ENCODE data around the gene IRF8.
"Not testable (repeated sequence)": the region's sequence is repeated elsewhere in the genome, so short reads cannot be mapped to it uniquely, and the experiment has no call there.

The IRF8 gene, protein sequence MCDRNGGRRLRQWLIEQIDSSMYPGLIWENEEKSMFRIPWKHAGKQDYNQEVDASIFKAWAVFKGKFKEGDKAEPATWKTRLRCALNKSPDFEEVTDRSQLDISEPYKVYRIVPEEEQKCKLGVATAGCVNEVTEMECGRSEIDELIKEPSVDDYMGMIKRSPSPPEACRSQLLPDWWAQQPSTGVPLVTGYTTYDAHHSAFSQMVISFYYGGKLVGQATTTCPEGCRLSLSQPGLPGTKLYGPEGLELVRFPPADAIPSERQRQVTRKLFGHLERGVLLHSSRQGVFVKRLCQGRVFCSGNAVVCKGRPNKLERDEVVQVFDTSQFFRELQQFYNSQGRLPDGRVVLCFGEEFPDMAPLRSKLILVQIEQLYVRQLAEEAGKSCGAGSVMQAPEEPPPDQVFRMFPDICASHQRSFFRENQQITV

DNA sequence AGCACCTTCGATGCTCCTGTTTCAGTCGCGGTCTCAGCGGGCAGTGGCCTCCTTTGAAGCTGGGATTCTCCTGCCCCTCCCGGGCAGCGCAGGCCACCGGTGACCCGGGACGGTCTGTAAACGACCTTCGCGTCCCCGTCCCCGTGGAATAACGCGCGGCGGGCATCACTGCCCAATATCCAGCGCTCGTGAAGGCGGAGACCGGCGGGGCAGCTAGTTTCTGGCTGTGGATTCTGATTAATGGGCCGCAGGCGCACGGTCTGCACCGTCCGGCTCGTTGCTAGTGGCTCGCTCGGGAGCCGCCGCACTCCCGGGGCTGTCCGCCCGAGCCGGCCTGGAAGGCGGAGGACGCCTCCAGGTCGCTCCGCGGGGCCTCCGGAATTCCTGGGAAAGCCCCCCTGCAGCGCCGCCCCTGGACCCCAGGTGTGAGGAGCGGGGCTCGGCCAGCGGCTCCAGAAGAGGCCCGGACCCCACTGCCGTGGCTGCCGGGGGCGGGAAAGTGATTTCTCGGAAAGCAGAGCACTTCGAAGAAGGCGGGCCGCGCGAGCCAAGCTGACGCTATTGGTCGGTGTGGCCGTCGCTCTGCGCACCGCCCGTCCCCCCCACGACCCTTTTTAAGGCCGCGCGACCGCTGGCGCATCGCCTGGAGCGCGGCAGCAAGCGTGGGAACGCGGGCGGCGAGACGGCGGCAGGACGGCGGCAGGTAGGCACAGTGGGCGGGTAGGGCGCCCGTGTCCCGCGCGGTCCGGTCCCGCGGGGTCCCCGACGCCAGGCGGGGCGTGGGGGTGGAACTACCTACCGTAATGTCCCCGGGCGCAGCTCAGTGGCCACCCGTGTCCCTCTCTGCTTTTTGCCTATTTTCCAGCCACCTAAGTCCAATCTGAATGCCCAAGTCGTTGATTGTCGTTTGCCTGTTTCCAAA lies at the start of gene IRF8:
IRF8 (plus strand) TSS at position 642 of the 922 bp plus-strand sequence. CDS start 3,854 bp downstream, outside the sequence.
- DNase-seq, result peak in 1 of 2 experiments; percentile 42

DNA sequence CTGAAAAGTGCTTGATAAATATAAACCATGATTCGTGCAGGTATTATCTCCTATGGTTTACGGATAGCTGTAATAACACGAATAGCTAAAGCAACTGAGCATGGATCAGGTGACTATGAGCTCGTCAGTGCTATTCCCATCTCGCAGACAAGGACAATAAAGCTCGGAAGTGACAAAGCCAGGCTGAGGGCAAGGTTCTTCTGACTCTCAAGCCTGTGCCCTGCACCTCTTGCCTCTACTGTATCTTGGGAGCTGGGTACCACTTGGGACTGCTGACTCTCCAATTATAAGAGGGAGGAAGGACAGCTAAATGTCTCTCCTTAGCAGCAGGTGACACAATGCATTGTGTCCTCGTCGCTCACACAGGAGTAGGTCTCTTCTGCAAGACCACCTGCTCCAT lies 49.6 kb upstream of the IRF8 start:
- DNase-seq, result no peak

DNA sequence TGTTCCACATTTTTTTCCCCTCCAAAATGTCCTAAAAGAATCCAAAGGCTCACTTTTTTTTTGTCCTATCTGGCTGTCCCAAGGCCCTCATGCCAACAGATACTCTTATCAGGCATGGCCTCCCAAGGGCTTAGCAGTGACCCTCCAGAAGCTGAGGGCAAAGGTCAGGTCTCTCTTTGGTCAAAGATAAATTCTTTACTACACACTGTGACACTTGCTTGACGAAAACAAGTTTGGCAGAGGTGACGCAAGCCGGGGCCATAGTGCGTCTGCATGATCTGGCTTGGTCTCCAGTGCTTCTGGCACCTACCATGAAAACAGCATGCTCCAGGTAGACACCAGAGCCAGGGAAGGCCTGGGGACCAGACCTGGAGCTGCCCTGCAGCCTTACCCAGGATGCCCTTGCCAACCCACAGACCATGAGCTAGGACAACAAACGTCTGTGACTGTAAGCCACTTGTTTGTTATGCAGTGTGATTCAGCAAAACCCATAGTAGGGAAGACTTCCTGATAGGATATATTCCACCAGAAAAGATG lies 48.5 kb upstream of the IRF8 start:
- no peak for DNase-seq

DNA sequence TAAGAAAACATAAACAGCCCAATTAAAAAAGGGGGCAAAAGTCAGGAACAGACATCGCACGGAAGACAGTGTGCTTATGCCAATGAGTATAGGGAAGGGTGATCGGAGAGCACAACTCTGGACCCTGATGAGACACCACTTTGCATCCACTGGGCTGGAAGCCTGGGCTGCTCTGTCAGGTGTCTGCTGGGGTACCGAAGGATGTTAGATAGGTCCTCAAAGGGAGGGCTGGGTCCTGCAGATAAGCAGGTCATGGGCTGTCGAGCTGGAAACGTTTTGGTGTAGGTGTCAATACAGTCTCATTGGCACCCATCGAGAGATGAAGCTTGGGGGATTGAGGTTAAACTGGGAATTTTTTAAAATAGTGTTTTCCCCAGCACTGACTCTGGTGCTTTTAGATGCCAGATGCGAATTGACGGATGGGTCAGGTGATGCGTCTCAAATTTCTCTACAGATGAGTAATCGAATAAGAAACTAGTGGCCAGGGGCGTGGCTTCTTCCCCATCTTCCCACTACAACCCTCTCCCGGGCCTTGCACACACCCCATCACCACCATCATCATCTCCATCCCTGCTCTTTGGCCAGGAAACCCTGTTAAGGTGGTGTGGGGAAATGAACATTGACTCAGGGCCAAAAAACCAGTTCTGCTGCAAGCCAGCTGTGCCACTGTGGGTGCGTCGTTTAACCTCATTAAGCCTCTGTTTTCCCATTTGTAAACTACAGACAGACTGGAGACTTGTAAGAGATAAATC lies 47.8 kb upstream of the IRF8 start:
- DNase-seq, result no peak

DNA sequence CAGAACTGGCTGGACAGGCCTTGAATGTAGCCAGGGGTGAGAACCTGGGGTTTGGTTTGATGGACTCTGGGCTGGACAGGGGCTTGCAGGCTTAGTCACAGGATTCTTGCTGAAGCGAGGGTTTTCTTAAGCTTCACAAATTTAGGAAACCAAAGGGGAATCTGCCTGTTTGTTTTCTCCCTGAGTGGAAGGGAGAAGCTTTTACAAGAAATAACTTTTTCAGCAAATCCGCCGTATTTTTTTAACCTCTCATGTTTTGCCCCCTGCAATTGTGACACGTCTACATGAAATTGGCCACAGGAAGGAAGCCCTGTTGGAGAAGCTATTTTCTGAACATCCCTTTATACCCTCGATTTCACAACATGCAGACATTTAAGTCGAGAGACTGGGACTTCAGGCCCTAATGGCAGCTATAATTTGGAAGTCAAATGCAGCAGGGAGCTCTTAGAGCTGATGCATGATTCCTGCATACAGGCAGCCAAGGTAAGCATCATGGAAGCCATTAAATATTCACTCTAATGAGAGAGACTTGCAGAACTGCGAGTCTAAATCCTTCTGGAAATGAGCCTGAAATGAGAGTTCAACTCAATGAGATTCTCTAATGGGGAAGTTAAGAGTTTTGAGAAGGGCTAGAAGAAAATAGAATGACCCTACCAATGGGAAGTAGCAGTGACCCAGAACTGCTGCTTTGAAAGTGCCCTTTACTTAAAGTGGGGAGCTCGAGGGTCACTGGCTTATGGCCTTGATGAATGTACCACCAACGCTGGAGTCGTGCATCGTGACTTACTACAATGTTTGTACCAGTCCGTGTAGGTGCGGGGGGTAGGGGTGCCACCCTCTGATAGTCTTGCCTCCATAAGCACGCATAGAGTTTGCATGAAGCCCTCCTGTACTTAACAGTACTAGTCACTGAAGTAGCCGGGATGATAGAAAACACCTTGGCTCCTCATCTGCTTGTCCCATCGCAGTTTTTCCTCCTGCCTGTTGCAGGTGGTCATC lies 45.1 kb upstream of the IRF8 start:
- DNase-seq, result peak in 1 of 2 experiments; percentile 14

DNA sequence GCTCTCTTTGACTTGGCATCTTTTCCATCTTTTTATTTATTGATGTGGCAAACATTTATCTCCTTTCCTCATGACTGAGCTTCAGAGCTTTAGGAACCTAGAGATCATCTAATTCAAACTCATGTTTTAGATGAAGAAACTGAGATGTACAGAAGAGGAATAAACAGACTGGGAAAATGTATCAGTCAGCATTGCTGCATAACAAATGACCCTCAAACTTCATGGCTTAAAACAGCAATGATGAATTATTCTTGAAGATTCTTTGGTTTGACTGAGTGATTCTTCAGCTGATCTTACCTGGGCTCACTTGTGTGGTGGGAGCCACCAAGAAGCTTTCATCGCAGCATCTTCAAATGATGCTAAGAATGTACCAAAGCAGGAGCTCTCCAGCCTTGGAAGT lies 44.0 kb upstream of the IRF8 start:
- no peak for DNase-seq

DNA sequence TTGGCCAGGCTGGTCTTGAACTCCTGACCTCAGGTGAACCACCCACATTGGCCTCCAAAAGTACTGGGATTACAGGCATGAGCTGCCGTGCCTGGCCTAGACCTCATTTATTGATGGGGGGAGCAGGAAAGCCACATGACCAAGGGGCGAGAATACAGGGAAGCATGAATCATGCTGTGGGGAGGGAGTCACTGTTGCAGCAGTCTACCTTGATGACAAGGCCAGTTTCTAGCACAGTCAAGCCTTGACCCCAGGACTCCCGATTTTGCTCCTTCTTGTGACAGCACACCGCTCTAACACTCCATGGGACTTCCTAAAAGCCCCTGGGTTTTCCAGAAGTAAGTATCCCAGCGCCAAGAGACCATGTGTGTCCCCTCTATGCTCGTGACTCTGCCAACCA lies 42.9 kb upstream of the IRF8 start:
- no peak for DNase-seq

DNA sequence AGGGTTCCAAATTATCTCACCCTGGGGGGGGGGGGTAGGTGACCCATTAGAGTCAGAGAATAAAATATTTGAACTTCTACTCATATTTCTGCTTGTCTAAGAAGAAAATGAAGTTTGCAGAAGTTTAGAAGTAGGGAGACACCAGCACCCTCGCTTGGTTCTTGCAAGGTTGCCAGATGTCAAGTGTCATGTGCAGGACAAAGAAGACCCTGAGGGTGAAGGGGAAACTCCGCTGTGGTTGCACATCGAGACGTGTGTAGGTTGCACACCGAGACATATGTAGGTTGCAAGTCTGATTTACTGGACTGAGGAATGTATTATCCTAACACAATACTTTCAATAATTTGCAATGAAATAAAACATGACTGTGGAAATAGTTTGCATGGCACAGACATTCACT lies 42.4 kb upstream of the IRF8 start:
- DNase-seq, result no peak

DNA sequence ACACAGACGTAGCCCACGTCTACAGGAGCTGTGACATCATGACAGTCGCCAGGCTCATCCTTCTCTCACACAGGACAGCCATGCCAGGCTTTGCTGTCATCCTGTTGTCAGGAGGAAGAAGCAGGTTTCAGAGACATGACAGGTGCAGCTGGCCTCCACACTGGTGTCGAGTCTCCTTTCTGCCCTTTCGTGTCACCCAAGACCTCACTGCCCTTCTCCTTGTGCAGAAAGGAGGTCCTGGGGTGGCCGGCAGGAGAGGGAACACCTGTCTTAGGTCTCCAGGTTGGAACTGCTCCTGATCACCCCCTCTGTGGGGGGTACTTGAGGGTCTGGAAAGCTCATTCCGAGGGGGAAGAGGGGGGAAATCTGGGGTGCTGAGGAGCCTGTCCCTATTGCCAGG lies 41.6 kb upstream of the IRF8 start:
- no peak for DNase-seq

DNA sequence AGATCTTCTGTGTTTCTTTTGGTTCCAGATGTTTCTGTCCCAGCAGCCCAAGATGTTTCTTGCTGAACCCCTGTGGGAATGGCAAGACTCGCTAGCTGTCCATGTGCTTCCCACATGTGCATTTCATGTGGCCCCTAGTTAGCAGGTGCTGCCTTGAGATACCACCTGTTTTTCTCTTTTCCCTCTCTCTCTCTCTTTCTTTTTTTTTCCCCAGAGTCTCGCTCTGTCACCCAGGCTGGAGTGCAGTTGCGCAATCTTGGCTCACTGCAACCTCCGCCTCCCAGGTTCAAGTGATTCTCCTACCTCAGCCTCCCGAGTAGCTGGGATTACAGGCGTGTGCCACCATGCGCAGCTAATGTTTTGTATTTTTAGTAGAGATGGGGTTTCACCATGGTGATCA lies 40.4 kb upstream of the IRF8 start:
- not testable (repeated sequence) for DNase-seq

DNA sequence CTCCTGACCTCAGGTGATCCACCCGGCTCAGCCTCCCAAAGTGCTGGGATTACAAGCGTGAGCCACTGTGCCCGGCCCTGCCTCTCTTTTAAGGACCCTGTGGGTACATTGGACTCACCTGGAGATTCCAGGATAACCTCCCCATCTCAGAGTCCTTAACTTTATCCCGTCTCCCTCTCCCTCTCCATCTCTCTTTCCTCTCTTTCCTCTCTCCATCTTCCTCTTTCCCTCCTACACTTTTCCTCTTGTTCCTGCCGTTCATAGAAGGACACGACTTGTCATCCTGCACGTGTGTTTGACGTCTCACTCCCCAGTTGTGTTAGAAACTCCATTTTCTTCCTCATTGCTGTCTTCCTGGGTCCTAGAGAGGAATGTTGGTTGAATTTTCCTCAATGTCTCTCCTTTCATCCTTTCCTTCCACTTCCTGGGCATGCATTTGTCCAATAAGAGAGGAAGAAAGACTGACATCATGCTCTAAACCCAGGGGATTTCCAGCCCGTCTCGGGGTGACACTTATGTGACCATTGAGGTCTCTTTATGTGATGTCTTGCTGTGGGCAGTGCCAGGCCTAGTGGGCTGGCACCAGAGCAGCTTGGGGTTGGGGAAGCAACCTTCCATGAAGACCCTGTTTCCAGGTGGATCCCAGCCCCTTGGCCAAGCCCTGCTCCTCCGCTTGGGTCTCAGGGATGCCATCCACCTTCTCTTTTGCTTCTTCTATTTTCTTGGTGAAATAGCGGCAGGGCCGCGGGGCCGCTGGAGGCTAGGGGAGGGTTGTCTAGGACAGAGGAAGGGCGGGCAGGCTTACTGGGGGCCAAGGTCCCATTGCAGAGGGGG lies 39.8 kb upstream of the IRF8 start:
- no peak for DNase-seq

DNA sequence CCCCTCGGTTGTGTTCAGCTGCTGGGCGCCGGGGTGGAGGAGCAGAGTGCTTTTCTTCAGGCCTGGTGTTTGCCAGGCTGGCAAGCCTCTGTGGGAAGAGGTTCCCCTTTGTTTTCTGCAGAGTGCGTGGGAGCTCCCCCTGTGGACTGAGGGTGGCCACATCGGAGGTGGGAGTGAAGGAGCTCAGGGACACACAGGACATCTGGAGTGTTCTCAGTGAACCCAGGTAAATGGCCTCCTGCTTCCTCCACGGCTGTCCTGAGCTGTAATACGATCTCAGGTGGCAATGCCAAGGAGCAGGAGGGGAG lies 39.2 kb upstream of the IRF8 start:
- no peak for DNase-seq

DNA sequence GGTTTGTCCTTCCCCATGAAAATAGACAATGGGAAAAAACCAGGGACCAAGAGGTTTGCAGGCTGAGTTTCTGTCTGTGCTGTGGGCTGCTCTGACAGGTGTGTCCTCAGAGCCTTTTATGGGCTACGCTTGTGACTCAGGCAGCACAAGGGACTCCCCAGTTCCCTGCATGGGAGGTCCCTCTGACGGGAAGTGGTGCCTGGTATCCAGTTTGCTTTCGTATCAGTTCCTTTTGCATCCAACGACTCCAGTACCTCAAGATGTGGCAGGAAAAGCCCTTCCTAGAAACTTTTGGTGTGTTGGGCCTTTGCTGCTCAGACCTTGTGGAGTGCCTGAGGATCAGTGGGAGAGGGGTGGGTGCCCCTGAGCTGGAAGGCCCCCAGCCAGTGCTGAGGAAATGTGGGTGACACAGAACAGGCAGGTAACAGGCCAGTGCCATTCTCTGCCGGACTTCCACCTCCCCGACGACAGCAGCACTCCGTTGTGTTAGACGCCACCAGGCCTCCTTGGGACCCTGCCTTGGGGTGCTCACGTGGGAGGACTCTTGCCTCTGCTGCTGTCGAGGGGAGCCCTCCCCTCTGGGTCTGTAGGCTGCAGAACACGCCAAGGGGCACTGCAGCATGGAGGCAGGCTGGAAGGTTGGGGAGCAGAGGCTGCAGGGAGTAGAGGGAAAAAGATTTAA lies 38.4 kb upstream of the IRF8 start:
- DNase-seq, result no peak

DNA sequence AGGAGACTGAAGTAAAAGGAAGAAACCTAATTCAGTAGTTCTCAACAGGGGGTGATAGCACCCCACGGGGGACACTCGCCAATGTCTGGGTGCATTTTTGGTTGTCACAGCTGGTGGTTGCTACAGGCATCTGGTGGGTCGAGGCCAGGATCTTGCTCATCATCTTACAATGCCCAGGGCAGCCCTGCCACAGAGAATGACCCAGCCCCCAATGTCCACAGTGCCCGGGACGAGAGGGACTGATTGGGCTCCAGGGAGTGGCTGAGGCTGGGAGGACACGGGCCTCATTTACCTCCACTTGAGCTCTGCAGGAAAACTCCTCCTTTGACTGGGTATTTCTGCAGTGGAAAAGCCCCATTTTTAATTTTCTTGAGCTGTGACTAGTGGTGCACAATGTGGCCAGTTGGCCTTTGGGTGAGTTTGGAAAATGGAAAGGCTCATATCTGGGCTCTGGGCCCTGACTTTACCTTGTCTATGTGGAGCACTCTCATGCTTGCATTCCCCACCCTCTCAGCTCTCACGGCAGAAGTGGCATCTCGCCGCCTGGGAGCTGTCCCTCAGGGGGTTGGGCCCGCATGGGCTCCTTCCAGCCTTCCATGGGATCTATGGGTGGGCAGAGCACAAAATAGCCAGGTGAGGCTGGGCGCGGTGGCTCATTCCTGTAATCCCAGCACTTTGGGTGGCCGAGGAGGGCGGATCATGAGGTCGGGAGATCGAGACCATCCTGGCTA lies 37.7 kb upstream of the IRF8 start:
- DNase-seq, result no peak

DNA sequence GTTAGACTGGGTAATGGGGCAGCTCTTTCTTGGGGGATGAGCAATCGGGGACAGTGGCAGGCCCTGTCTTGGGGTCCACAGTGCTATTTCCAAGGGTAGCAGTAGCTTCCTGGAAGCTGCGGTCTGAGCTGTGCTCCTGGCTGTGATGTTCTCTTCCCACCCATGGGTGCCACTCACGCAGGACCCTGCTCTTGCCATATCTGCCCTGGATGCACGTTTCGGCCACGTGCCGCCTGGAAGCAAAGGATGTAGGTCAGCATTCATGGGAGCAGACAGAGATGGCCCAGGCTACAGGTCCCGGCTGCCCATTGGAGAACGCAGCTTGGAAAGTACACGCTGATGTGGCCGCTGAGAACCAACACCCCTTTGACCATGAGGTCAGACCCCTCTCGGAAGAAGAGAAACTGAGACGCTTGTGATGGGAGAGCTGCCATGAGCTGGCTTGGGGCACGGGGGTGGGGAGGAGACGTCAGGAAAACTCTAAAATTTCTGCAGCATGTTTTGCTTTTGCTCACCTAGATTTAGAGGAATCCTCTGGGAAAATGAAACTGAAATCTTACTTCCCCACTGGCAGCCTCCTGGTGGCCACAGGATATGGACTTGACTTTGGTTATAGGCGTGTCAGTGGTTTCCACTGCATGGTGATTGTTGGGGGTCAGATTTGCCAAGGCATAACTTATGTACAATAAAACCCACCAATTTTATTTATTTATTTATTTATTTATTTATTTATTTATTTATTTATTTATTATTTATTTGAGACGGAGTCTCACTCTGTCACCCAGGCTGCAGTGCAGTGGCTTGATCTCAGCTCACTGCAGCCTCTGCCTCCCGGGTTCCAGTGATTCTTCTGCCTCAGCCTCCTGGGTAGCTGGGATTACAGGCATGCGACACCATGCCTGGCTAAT lies 36.2 kb upstream of the IRF8 start:
- DNase-seq, result no peak

DNA sequence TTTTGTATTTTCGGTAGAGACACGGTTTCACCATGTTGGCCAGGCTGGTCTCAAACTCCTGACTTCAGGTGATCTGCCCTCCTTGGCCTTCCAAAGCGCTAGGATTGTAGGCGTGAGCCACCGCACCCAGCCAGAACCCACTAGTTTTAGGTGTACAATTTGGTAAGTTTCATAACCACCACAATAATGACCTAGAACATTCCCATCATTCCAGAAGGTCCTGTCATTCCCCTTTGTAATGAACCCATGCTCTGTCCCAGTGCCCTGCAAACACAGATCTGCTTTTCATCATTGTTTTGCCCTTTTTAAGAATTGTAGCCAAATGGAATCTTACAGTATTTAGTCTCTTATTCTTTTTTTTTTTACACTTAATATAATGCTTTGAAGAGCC lies 35.6 kb upstream of the IRF8 start:
- no peak for DNase-seq

DNA sequence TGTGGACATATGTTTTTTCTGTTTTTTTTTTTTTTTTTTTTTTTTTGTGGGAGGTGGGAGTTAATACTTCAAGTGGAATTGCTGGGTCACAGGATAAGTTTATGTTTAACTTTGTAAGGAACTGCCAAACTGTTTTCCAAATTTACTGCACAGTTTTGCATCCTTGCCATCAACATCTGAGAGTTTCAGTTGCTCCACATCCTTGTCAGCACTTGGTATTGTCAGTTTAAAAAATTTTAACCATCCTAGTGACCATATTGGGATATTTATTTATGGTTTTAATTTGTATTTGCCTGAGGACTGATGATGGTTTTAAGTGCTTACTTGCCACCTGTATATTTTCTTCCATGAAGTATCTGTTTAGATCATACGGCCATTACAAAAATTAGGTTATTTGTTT lies 34.0 kb upstream of the IRF8 start:
- DNase-seq, result no peak

DNA sequence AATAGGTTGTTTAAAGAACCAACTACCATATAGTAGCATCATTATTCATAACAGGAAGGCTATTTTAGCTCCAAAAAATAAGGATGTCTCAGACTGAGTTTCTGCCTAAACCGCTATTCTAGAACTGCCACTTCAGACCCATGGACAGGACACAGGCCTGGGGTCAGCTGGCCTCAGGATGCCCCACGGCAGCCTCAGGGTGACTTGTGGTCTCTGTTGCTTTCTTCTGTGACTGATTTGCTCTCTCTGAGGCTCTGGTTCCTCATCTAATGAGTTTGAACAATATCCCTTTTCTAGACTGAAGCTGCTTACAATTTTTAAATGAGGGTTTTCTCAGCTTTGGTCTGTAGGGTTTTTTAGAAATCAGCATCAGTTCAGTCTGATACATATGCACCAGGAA lies 31.8 kb upstream of the IRF8 start:
- no peak for DNase-seq

All from NCI-H526 (cell line).